K562 (cell line): ENCODE data around the gene RAD51AP1. TPM values are rescaled to one million over a fixed set of nuclear protein-coding genes. Genes with fewer than 3 reads are reported as not detected.

Experiments used
- ATAC-seq: fragments of 200-7000 bp; cut with Tn5 transposase; 3 replicates; pipeline ENCODE4 v1.9.1; 2020; ENCODE audit warnings: moderate library complexity
- BruUV-seq: library from RNA; stranded (reverse); fragments of 400-500 nt; replicated peaks from 2 replicates; lab custom pipeline; 2021; lab: Mats Ljungman, UMichigan
- CTCF ChIA-PET: fragments of 300-600 bp; formaldehyde crosslinking; extraction: SDS; loops from one replicate; lab custom pipeline; 2021; ENCODE audit warnings: low intra/inter-chr PET ratio; lab: Yijun Ruan, JAX
- POLR2A ChIA-PET: fragments of 300-600, 350-650 bp; sonication (Branson Sonifier 250); formaldehyde crosslinking; extraction: SDS; loops from one replicate; lab custom pipeline; 2021; ENCODE audit warnings: antibody characterized with exemption, inconsistent platforms; lab: Yijun Ruan, JAX
- DNase-seq, 4 experiments: peaks; one replicate each; pipeline versions ENCODE4 v3.0.0 to v3.0.0-alpha.2; 2011 to 2018; ENCODE audit warnings: low spot score in 3 of 4, mixed read lengths in 3 of 4; ENCODE audit errors: extremely low read depth in 1 of 4
- FAIRE-seq: peaks from 2 replicates; lab custom pipeline; 2011; peaks lifted over from hg19 to GRCh38; lab: Jason Lieb, UNC
- H2AFZ ChIP-seq: 2 replicates; pipeline ENCODE4 v1.6.0; 2011; ENCODE audit warnings: low read depth, low read length, control low read depth, inconsistent platforms
- H3K27ac ChIP-seq: fragments of 200-600 bp; 3 replicates; pipeline ENCODE4 v1.8.0; 2011; ENCODE audit warnings: low read depth, mild to moderate bottlenecking, control low read depth, inconsistent platforms, low read length, moderate library complexity, mixed read lengths; ENCODE audit errors: extremely low read depth
- H3K27me3 ChIP-seq, 2 experiments: fragments of 300-600 bp in 1 of 2; 2 replicates in 1 of 2; 3 replicates in 1 of 2; pipeline versions ENCODE4 v1.6.0 to v1.8.0; 2011; ENCODE audit warnings: inconsistent platforms in 2 of 2, low read length in 2 of 2, mild to moderate bottlenecking in 1 of 2, mixed read lengths in 1 of 2, moderate library complexity in 1 of 2; ENCODE audit not compliant: control insufficient read depth in 2 of 2, insufficient read depth in 2 of 2
- H3K36me3 ChIP-seq: fragments of 300-600 bp; 3 replicates; pipeline ENCODE4 v1.8.0; 2011; ENCODE audit warnings: mild to moderate bottlenecking, low read length, inconsistent platforms; ENCODE audit not compliant: control insufficient read depth, insufficient read depth
- H3K4me1 ChIP-seq, 2 experiments: fragments of 200-600 bp in 1 of 2; replicated peaks in 1 of 2; 2 replicates in 1 of 2; 3 replicates in 1 of 2; pipeline versions ENCODE4 v1.5.1 to v1.8.0; 2011; ENCODE audit warnings: inconsistent platforms in 2 of 2, low read length in 2 of 2, mild to moderate bottlenecking in 1 of 2, mixed read lengths in 1 of 2, moderate library complexity in 1 of 2; ENCODE audit not compliant: control insufficient read depth in 2 of 2, insufficient read depth in 2 of 2
- H3K4me2 ChIP-seq: 2 replicates; pipeline ENCODE4 v1.6.1; 2011; ENCODE audit warnings: low read length, control low read depth, inconsistent platforms, mixed read lengths; ENCODE audit not compliant: insufficient read depth
- H3K4me3 ChIP-seq: fragments of 200-600 bp; sonication (generic), shearing (Covaris generic); 2 replicates; pipeline ENCODE4 v1.5.1; 2016; ENCODE audit warnings: control low read depth, inconsistent platforms
- H3K79me2 ChIP-seq: fragments of 200-600 bp; 3 replicates; pipeline ENCODE4 v1.8.0; 2011; ENCODE audit warnings: low read length, inconsistent platforms; ENCODE audit not compliant: control insufficient read depth, insufficient read depth
- H3K9ac ChIP-seq, 2 experiments: 2 replicates each; pipeline versions ENCODE4 v1.6.0 to v1.6.1; 2011; ENCODE audit warnings: low read depth in 2 of 2, low read length in 2 of 2, control low read depth in 1 of 2, inconsistent platforms in 1 of 2, mild to moderate bottlenecking in 1 of 2, mixed read lengths in 1 of 2; ENCODE audit not compliant: insufficient read depth in 1 of 2
- H3K9me1 ChIP-seq: one replicate; pipeline ENCODE4 v1.6.0; 2011; ENCODE audit warnings: inconsistent platforms, mild to moderate bottlenecking, low read length, moderate library complexity; ENCODE audit not compliant: control insufficient read depth, insufficient read depth
- H3K9me3 ChIP-seq: replicated peaks from 2 replicates; pipeline ENCODE4 v1.5.1; 2011; ENCODE audit warnings: low read depth, low read length, inconsistent platforms; ENCODE audit not compliant: control insufficient read depth, insufficient read depth
- H4K20me1 ChIP-seq: replicated peaks from 2 replicates; pipeline ENCODE4 v1.6.1; 2011; ENCODE audit warnings: low read length, inconsistent platforms, mixed read lengths; ENCODE audit not compliant: control insufficient read depth, insufficient read depth
- ARNT ChIP-seq, 2 experiments: fragments of 450-650 bp; IDR thresholded peaks; 2 replicates each; pipeline ENCODE4 v1.6.1; 2016; ENCODE audit warnings: mild to moderate bottlenecking in 1 of 2
- MGA ChIP-seq: fragments of 450-650 bp; IDR thresholded peaks from 2 replicates; pipeline ENCODE4 v1.6.1; 2016; ENCODE audit warnings: mild to moderate bottlenecking, moderate library complexity
- NFIX ChIP-seq: fragments of 250-450 bp; sonication (Bioruptor Pico); IDR thresholded peaks from 2 replicates; pipeline ENCODE4 v1.4.0; 2020; ENCODE audit warnings: low read depth, mild to moderate bottlenecking, moderate library complexity
- RBM34 ChIP-seq: fragments of 200-400 bp; formaldehyde crosslinking; IDR thresholded peaks from 2 replicates; pipeline ENCODE4 v1.6.1; 2018; ENCODE audit warnings: low read length, borderline replicate concordance; ENCODE audit not compliant: insufficient read depth
- ZNF316 ChIP-seq: fragments of 450-650 bp; IDR thresholded peaks from 2 replicates; pipeline ENCODE4 v1.6.1; 2016
- WGBS: fragments of 100-300 bp; shearing (Covaris generic); methylation state at CpG from one replicate; pipeline ENCODE4 v1.1.6; 2016; ENCODE audit warnings: low coverage, mixed read lengths; ENCODE audit not compliant: insufficient coverage; ENCODE audit errors: missing lambda C conversion rate; 5-methylcytosine and 5-hydroxymethylcytosine counted together
- in situ Hi-C: fragments of 300-500 bp; cut with MboI; formaldehyde crosslinking; loops from 4 replicates; pipeline ENCODE4 v1.15.0; 2018; ENCODE audit warnings: inconsistent platforms, mixed read lengths
- intact Hi-C: fragments of 100-400 bp; cut with micrococcal nuclease; formaldehyde crosslinking; loops from 2 replicates; pipeline ENCODE4 v1.14.2; 2022
- polyA plus RNA-seq, 8 experiments: library from polyadenylated mRNA; depleted of rRNA in 4 of 8; stranded (reverse) in 5 of 8; unstranded in 3 of 8; fragments of >200 nt; fragmentation: Nextera tagmentation in 2 of 8; fragmentation: Illumina TruSeq in 1 of 8; extraction: Ambion mirVana in 2 of 8; extraction: Trizol in 1 of 8; gene quantifications; 2 replicates each; pipeline versions ENCODE4 v1.2.1 to v1.2.3, GENCODE V29; 2011 to 2014; ENCODE audit warnings: inconsistent platforms in 1 of 8, missing spikeins in 1 of 8
- total RNA-seq, 7 experiments: library from RNA; depleted of rRNA in 6 of 7; stranded (reverse); fragments of >200 nt in 6 of 7; fragmentation: Illumina TruSeq in 2 of 7; extraction: Trizol in 2 of 7; gene quantifications; 2 replicates each; pipeline versions ENCODE4 v1.2.1 to v1.2.3, GENCODE V29; 2011 to 2021; ENCODE audit warnings: low replicate concordance in 1 of 7

The RAD51AP1 gene
- total and polyA plus RNA-seq, 9 of the 15 experiments (the other 6 are each of a cell fraction or from before 2014, with no cell fraction given): 43.8 to 111 (median 89.1) TPM

GRCh38 chr12:4553943-4554342 lies 15.3 kb downstream of the RAD51AP1 start:
- in situ Hi-C loops (no loop called here), intact Hi-C loops (no loop called here)
- Histone ChIP-seq H3K9ac (no peak overlapping the region), H3K79me2 (no peaks in the 10 kb centered on the region), H3K4me3 (no peak overlapping the region), H3K9me1 (no peaks in the 10 kb centered on the region), H4K20me1 (no peaks in the 10 kb centered on the region), H3K27ac (no peak overlapping the region), H3K4me2 (no peak overlapping the region), H2AFZ (no peak overlapping the region), H3K27me3 (no peaks in the 10 kb centered on the region), H3K9me3 (no peaks in the 10 kb centered on the region), H3K36me3 (peaks cover 75% of the 10 kb centered on the region), H3K4me1 (no peaks in the 10 kb centered on the region)
- ATAC-seq: no peak
- WGBS: 94% methylated on average over 3 of the region's 4 CpGs
- TF ChIP-seq ZNF316: peak; percentile 19; the same call in 1 of the 2 replicates
- no peak for TF ChIP-seq NFIX (CRISPR knock-in tag)
- no peak for TF ChIP-seq ARNT (IDR thresholded peaks at IDR 0.05)
- FAIRE-seq: no peak
- DNase-seq: no peak
- POLR2A ChIA-PET: no interaction called here
- BruUV-seq: no TSS peak
- CTCF ChIA-PET: no interaction called here

GRCh38 chr12:4555804-4556203 lies 17.1 kb downstream of the RAD51AP1 start:
- H3K4me1 ChIP-seq: no peaks in the 10 kb centered on the region
- ATAC-seq (no peak), DNase-seq (no peak), FAIRE-seq (no peak)
- no peak overlapping the region for H3K27ac ChIP-seq
- no peak overlapping the region for H3K9ac ChIP-seq
- no TSS peak for BruUV-seq
- in situ Hi-C loops (no loop called here), intact Hi-C loops (no loop called here)
- H3K9me3 ChIP-seq: no peaks in the 10 kb centered on the region
- H3K4me3 ChIP-seq: no peak overlapping the region
- H3K79me2 ChIP-seq: no peaks in the 10 kb centered on the region
- WGBS: 79% methylated on average over 2 of the region's 2 CpGs
- H3K9me1 ChIP-seq: no peaks in the 10 kb centered on the region
- H2AFZ ChIP-seq: no peak overlapping the region
- no peak overlapping the region for H3K4me2 ChIP-seq
- H3K27me3 ChIP-seq: no peaks in the 10 kb centered on the region
- CTCF ChIA-PET: no interaction called here
- H4K20me1 ChIP-seq: no peaks in the 10 kb centered on the region
- H3K36me3 ChIP-seq: peaks cover 68% of the 10 kb centered on the region
- POLR2A ChIA-PET: no interaction called here
- no peak for TF ChIP-seq RBM34
- TF ChIP-seq MGA: no peak
